ENCODE measurements around the gene PLPP3.

The PLPP3 gene

DNA sequence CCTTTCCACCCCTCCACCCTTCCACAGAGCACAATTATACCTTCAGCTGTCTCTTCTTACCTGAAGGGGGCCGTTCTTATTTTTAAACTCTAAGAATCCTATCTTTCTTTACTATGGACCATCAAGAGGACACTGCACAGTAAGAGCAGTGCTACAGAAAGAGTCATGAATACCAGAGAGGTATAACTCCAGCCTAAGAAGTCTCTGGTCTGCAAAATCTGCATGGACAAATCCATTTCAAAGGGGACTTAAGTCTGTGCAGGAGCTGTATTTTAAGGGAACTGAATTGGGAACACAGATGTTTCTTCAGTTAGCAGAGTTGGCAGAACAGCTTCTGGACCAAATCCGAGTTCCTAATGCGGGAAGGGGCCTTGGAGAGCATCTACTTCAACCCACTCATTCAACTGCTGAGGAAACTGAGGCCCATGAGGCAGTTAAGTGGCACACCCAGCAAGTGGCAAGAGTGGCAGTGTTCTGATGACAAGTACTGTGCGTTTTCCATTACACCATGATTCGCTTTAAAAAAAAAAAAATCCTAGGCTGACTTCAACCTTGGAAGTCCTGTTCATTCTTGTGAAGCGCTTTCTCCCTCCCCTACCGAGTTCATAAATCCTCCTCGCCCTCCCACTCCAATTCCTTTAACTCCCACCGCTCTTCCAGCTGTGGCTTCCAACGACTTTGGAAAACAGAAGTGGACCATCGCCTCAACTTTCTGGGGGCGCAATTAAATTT, 1.8 kb downstream of the PLPP3 start:
- no peak overlapping the region for H3K27ac ChIP-seq (ENCODE audit: low read depth, low read length, poor library complexity, severe bottlenecking)

DNA sequence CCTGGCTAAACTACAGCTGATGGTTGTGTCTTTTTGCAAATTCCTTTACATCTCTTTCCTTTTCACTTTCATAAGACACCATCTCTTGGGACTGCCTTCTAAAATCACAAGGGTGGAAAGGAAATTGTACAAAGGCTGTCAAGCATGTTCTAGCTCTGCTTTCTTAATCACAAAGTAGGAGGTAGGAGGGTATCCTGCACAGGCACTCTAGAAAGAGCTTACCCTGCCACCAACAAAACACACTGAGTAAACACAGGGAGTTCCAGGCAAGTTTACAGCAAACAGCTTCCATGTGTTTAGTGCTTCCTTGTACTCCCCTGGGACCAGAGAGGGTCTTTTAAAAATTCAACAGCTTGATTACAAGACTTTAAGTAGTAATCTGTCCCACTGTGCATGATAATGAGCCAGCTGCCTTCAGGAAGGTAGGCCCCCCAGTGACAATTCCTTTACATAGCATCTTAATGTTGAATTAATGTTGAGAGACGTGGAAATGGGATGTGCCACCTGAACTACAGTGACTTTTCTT, 2.4 kb downstream of the PLPP3 start:
- no peaks in the 10 kb centered on the region for H3K9me3 ChIP-seq (ENCODE audit: low read length)
- H3K79me2 ChIP-seq (ENCODE audit: insufficient read depth, low read length) = no peaks in the 10 kb centered on the region
- no peak overlapping the region for H3K4me3 ChIP-seq (ENCODE audit: low read depth, low read length, poor library complexity, severe bottlenecking)
- no peaks in the 10 kb centered on the region for H3K36me3 ChIP-seq (ENCODE audit: insufficient read depth, low read length)
- H3K9me2 ChIP-seq (ENCODE audit: low read depth, low read length) = no peaks in the 10 kb centered on the region
- no peak overlapping the region for H3K9ac ChIP-seq (ENCODE audit: low read length)
- H3K4me2 ChIP-seq (ENCODE audit: low read length) = no peak overlapping the region
- no peak overlapping the region for H3K27ac ChIP-seq (ENCODE audit: low read depth, low read length, poor library complexity, severe bottlenecking)
- H3K4me1 ChIP-seq (ENCODE audit: insufficient read depth, low read length, severe bottlenecking) = no peaks in the 10 kb centered on the region
- H3F3A ChIP-seq (ENCODE audit: insufficient read depth, low read length) = no peaks in the 10 kb centered on the region
- no peaks in the 10 kb centered on the region for H4K20me1 ChIP-seq (ENCODE audit: insufficient read depth, low read length)
- no peak overlapping the region for H2AFZ ChIP-seq (ENCODE audit: low read length)
- TF ChIP-seq, protein P1, sequence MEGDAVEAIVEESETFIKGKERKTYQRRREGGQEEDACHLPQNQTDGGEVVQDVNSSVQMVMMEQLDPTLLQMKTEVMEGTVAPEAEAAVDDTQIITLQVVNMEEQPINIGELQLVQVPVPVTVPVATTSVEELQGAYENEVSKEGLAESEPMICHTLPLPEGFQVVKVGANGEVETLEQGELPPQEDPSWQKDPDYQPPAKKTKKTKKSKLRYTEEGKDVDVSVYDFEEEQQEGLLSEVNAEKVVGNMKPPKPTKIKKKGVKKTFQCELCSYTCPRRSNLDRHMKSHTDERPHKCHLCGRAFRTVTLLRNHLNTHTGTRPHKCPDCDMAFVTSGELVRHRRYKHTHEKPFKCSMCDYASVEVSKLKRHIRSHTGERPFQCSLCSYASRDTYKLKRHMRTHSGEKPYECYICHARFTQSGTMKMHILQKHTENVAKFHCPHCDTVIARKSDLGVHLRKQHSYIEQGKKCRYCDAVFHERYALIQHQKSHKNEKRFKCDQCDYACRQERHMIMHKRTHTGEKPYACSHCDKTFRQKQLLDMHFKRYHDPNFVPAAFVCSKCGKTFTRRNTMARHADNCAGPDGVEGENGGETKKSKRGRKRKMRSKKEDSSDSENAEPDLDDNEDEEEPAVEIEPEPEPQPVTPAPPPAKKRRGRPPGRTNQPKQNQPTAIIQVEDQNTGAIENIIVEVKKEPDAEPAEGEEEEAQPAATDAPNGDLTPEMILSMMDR (IDR thresholded peaks at IDR 0.05; ENCODE audit: low read length) = no peak; the same call in 1 of the 2 replicates
- TF ChIP-seq EZH2 (IDR thresholded peaks at IDR 0.05; ENCODE audit: borderline replicate concordance, low read length) = no peak
- no peaks in the 10 kb centered on the region for H3K27me3 ChIP-seq (ENCODE audit: insufficient read depth, low read length)

More for the DNA sequence above, 1.8 kb downstream of the PLPP3 start:
- Histone ChIP-seq H3K27me3 (ENCODE audit: insufficient read depth, low read length) (no peaks in the 10 kb centered on the region), H3K9me2 (ENCODE audit: low read depth, low read length) (no peaks in the 10 kb centered on the region), H3K4me3 (ENCODE audit: low read depth, low read length, poor library complexity, severe bottlenecking) (no peak overlapping the region), H4K20me1 (ENCODE audit: insufficient read depth, low read length) (no peaks in the 10 kb centered on the region), H3K36me3 (ENCODE audit: insufficient read depth, low read length) (no peaks in the 10 kb centered on the region), H3K4me1 (ENCODE audit: insufficient read depth, low read length, severe bottlenecking) (no peaks in the 10 kb centered on the region), H3F3A (ENCODE audit: insufficient read depth, low read length) (no peaks in the 10 kb centered on the region), H3K79me2 (ENCODE audit: insufficient read depth, low read length) (no peaks in the 10 kb centered on the region), H3K4me2 (ENCODE audit: low read length) (no peak overlapping the region), H3K9ac (ENCODE audit: low read length) (no peak overlapping the region), H2AFZ (ENCODE audit: low read length) (no peak overlapping the region), H3K9me3 (ENCODE audit: low read length) (no peaks in the 10 kb centered on the region)
- TF ChIP-seq EZH2 (IDR thresholded peaks at IDR 0.05; ENCODE audit: borderline replicate concordance, low read length) = no peak
- TF ChIP-seq, protein P1 (IDR thresholded peaks at IDR 0.05; ENCODE audit: low read length) = no peak

DNA sequence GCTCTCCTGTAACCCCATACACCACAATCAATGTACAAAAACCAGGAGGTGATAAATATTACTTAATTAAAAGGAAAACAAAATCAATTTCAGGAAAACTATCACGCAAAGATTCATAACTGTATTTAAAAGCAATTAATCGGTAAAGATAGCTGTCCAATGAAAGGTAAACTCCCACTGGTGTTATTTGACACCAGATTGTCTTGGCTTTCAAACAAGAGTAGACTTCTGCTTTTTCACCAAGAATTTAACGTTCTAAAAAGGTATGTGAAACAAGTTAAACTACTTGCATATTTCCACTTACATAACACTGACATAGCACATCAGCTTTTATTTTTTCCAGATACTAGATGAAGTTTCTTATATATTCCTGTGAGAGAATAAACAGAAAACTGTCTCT, 3.5 kb downstream of the PLPP3 start:
- no peak overlapping the region for H3K9ac ChIP-seq (ENCODE audit: low read length)
- H3K9me3 ChIP-seq (ENCODE audit: low read length) = no peaks in the 10 kb centered on the region
- no peaks in the 10 kb centered on the region for H3K27me3 ChIP-seq (ENCODE audit: insufficient read depth, low read length)
- no peak for TF ChIP-seq EZH2 (IDR thresholded peaks at IDR 0.05; ENCODE audit: borderline replicate concordance, low read length)
- TF ChIP-seq, protein P1 (IDR thresholded peaks at IDR 0.05; ENCODE audit: low read length) = no peak
- H3K79me2 ChIP-seq (ENCODE audit: insufficient read depth, low read length) = no peaks in the 10 kb centered on the region
- no peaks in the 10 kb centered on the region for H3K36me3 ChIP-seq (ENCODE audit: insufficient read depth, low read length)
- H4K20me1 ChIP-seq (ENCODE audit: insufficient read depth, low read length) = no peaks in the 10 kb centered on the region
- H3K9me2 ChIP-seq (ENCODE audit: low read depth, low read length) = no peaks in the 10 kb centered on the region
- no peak overlapping the region for H2AFZ ChIP-seq (ENCODE audit: low read length)
- no peak overlapping the region for H3K4me3 ChIP-seq (ENCODE audit: low read depth, low read length, poor library complexity, severe bottlenecking)
- no peak overlapping the region for H3K4me2 ChIP-seq (ENCODE audit: low read length)
- H3F3A ChIP-seq (ENCODE audit: insufficient read depth, low read length) = no peaks in the 10 kb centered on the region
- no peak overlapping the region for H3K27ac ChIP-seq (ENCODE audit: low read depth, low read length, poor library complexity, severe bottlenecking)
- no peaks in the 10 kb centered on the region for H3K4me1 ChIP-seq (ENCODE audit: insufficient read depth, low read length, severe bottlenecking)
